ENCODE results near the gene CAMK1D. TPM values are rescaled to one million over a fixed set of nuclear protein-coding genes. Genes with fewer than 3 reads are reported as not detected.

The CAMK1D gene
- polyA plus RNA-seq, 1 donor (not counting 4 experiments of a cell fraction or from before 2014, with no cell fraction given) = 0.76 TPM

GRCh38 chr10:12418725-12419261 lies 69.4 kb downstream of the CAMK1D start:
- no peaks in the 10 kb centered on the region for H3K9me3 ChIP-seq (ENCODE audit: control insufficient read depth, low read depth, low read length)
- H3K9me1 ChIP-seq (ENCODE audit: control insufficient read depth, extremely low read depth, insufficient read depth, low read length) = no peaks in the 10 kb centered on the region
- H2AFZ ChIP-seq (ENCODE audit: control insufficient read depth, low read length) = no peak overlapping the region
- peak overlapping the region; percentile 51 for H3K27ac ChIP-seq (ENCODE audit: control insufficient read depth, insufficient read depth, low read length)
- peak overlapping the region; percentile 73 for H3K4me2 ChIP-seq (ENCODE audit: control insufficient read depth, extremely low read depth, insufficient read depth, low read depth, low read length)
- peak overlapping the region in 1 of 3 experiments; percentile 24 for H3K4me3 ChIP-seq (ENCODE audit: control insufficient read depth in 2 of 3, extremely low read depth in 1 of 3, insufficient read depth in 2 of 3, low read depth in 1 of 3, low read length in 3 of 3)
- no peaks in the 10 kb centered on the region for H3K36me3 ChIP-seq (ENCODE audit: control insufficient read depth in 2 of 2, extremely low read depth in 1 of 2, insufficient read depth in 2 of 2, low read length in 2 of 2)
- H3K27me3 ChIP-seq (ENCODE audit: control insufficient read depth, extremely low read depth, insufficient read depth, low read length) = peaks cover 9% of the 10 kb centered on the region
- no peak for FAIRE-seq
- no peaks in the 10 kb centered on the region for H3K79me2 ChIP-seq (ENCODE audit: control insufficient read depth, insufficient read depth, low read length)
- peaks cover 14% of the 10 kb centered on the region for H3K4me1 ChIP-seq (ENCODE audit: control insufficient read depth, extremely low read depth, insufficient read depth, low read length)
- no peaks in the 10 kb centered on the region for H4K20me1 ChIP-seq (ENCODE audit: control insufficient read depth, extremely low read depth, insufficient read depth, low read length)
- H3K9ac ChIP-seq (ENCODE audit: control insufficient read depth, extremely low read depth, insufficient read depth, low read length) = no peak overlapping the region
- TF ChIP-seq EZH2 (IDR thresholded peaks at IDR 0.05; ENCODE audit: low read length) = no peak
- TF ChIP-seq CTCF (optimal IDR thresholded peaks at IDR 0.05 in 1 of 3, IDR thresholded peaks at IDR 0.05 in 1 of 3, conservative IDR thresholded peaks at IDR 0.05 in 1 of 3; ENCODE audit: extremely low read depth in 1 of 3, insufficient read depth in 2 of 3, low read length in 3 of 3) = no peak
- dilution Hi-C loops (cut with MboI; ENCODE audit: extremely low pct_ligation_motif_present, low sequenced_read_pairs) = no loop called here
- no peak for DNase-seq (ENCODE audit: low read depth, low spot score)

- H4K20me1 ChIP-seq (ENCODE audit: control insufficient read depth, extremely low read depth, insufficient read depth, low read length) = no peaks in the 10 kb centered on the region
- H3K9me3 ChIP-seq (ENCODE audit: control insufficient read depth, low read depth, low read length) = no peaks in the 10 kb centered on the region
- peaks cover 14% of the 10 kb centered on the region for H3K4me1 ChIP-seq (ENCODE audit: control insufficient read depth, extremely low read depth, insufficient read depth, low read length)
- H3K9me1 ChIP-seq (ENCODE audit: control insufficient read depth, extremely low read depth, insufficient read depth, low read length) = no peaks in the 10 kb centered on the region
- H3K36me3 ChIP-seq (ENCODE audit: control insufficient read depth in 2 of 2, extremely low read depth in 1 of 2, insufficient read depth in 2 of 2, low read length in 2 of 2) = no peaks in the 10 kb centered on the region
- dilution Hi-C loops (cut with MboI; ENCODE audit: extremely low pct_ligation_motif_present, low sequenced_read_pairs) = no loop called here
- no peak overlapping the region for H3K9ac ChIP-seq (ENCODE audit: control insufficient read depth, extremely low read depth, insufficient read depth, low read length)
- peaks cover 9% of the 10 kb centered on the region for H3K27me3 ChIP-seq (ENCODE audit: control insufficient read depth, extremely low read depth, insufficient read depth, low read length)
- H3K4me3 ChIP-seq (ENCODE audit: control insufficient read depth in 2 of 3, extremely low read depth in 1 of 3, insufficient read depth in 2 of 3, low read depth in 1 of 3, low read length in 3 of 3) = peak overlapping the region in 1 of 3 experiments; percentile 24
- H3K79me2 ChIP-seq (ENCODE audit: control insufficient read depth, insufficient read depth, low read length) = no peaks in the 10 kb centered on the region
- no peak overlapping the region for H2AFZ ChIP-seq (ENCODE audit: control insufficient read depth, low read length)
- FAIRE-seq = peak; percentile 87
- peak overlapping the region; percentile 73 for H3K4me2 ChIP-seq (ENCODE audit: control insufficient read depth, extremely low read depth, insufficient read depth, low read depth, low read length)
- peak; percentile 69 for DNase-seq (ENCODE audit: low read depth, low spot score)
- peak overlapping the region; percentile 51 for H3K27ac ChIP-seq (ENCODE audit: control insufficient read depth, insufficient read depth, low read length)
- TF ChIP-seq CTCF (optimal IDR thresholded peaks at IDR 0.05 in 1 of 3, IDR thresholded peaks at IDR 0.05 in 1 of 3, conservative IDR thresholded peaks at IDR 0.05 in 1 of 3; ENCODE audit: extremely low read depth in 1 of 3, insufficient read depth in 2 of 3, low read length in 3 of 3) = no peak
- TF ChIP-seq EZH2 (IDR thresholded peaks at IDR 0.05; ENCODE audit: low read length) = no peak
Observed at GRCh38 chr10:12419262-12419847, 70.0 kb downstream of the CAMK1D start.

Measured in keratinocyte (primary cell).